Measurements from ENCODE around the gene KIF2C. TPM values are rescaled to one million over a fixed set of nuclear protein-coding genes. Genes with fewer than 3 reads are reported as not detected.

Gene KIF2C
- polyA plus RNA-seq, 1 donor from 2014 or later: 1.5 TPM

- no peak overlapping the region for H2AFZ ChIP-seq (ENCODE audit: low read depth, low read length)
- no peak for TF ChIP-seq TAF1 (IDR thresholded peaks at IDR 0.05; ENCODE audit: low read depth)
- H3K9ac ChIP-seq (ENCODE audit: low read length): no peak overlapping the region
Measured at GRCh38 chr1:44723064-44723463, 16.6 kb upstream of the KIF2C start.

DNA sequence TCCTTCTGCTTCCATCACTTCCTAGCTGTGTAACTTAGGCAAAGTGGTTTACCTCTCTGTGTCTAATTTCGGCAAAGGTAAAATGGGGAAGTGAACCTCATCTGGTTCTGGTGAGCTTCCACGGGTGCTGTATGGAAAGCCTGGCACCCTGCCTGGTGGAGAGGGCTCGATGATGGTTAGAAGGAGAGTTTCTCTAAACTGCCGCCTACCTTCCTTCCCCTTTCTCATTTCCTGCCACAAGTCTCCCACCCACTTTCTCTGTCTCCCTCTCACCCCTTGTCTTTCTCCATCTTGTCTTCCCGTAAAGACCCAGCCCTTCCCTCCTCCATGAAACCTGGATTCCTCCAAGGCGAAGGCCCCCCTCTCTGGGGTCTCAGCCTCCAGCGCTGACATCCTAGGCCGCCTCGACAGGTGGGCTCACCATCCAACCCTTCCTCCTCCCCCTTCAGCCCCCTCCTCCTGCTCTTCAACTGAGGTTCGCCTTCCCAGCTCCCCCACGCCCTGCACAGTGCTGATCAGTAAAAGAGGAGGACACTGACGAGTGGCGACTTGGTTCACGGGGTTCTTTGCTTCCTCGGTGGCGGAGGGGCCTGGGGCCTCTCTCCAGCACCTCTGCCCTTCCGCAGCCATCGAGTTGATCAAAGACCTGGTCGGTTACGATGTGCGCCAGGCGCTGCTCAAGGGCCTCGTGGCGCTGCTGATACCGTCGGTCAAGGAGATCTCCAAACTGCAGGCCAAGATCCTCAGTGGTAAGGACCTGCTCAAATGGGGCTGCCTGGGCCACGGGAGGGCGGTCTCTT lies 15.9 kb upstream of the KIF2C start:
- H3K9me2 ChIP-seq (ENCODE audit: insufficient read depth, low read length): no peaks in the 10 kb centered on the region
- no peak overlapping the region for H2AFZ ChIP-seq (ENCODE audit: low read depth, low read length)
- H3K9me3 ChIP-seq (ENCODE audit: low read length): no peaks in the 10 kb centered on the region
- no peaks in the 10 kb centered on the region for H3F3A ChIP-seq (ENCODE audit: insufficient read depth, low read length, poor library complexity, severe bottlenecking)
- no peaks in the 10 kb centered on the region for H4K20me1 ChIP-seq (ENCODE audit: insufficient read depth)
- H3K4me3 ChIP-seq (ENCODE audit: low read length): no peak overlapping the region
- H3K4me2 ChIP-seq (ENCODE audit: low read length): no peak overlapping the region
- no peaks in the 10 kb centered on the region for H3K79me2 ChIP-seq (replicated peaks; ENCODE audit: insufficient read depth, low read length)
- TF ChIP-seq TAF1 (IDR thresholded peaks at IDR 0.05; ENCODE audit: low read depth): no peak
- no peak for TF ChIP-seq SMC3 (conservative IDR thresholded peaks at IDR 0.05; ENCODE audit: poor library complexity)
- TF ChIP-seq CTCF (IDR thresholded peaks at IDR 0.05; ENCODE audit: poor library complexity, severe bottlenecking): no peak
- no peak for TF ChIP-seq REST (IDR thresholded peaks at IDR 0.05; ENCODE audit: borderline replicate concordance)
- no peak for TF ChIP-seq POLR2AphosphoS5 (IDR thresholded peaks at IDR 0.05)
- TF ChIP-seq EP300 (conservative IDR thresholded peaks at IDR 0.05; ENCODE audit: poor library complexity, severe bottlenecking): no peak
- no peak for TF ChIP-seq MXI1 (conservative IDR thresholded peaks at IDR 0.05; ENCODE audit: poor library complexity, severe bottlenecking)
- no peak for TF ChIP-seq EZH2 (IDR thresholded peaks at IDR 0.05; ENCODE audit: borderline replicate concordance, insufficient read depth, low read length, poor library complexity, severe bottlenecking)
- no peak for TF ChIP-seq RAD21 (conservative IDR thresholded peaks at IDR 0.05)
- H3K36me3 ChIP-seq (ENCODE audit: insufficient read depth, low read length): no peaks in the 10 kb centered on the region
- H3K9ac ChIP-seq (ENCODE audit: low read length): no peak overlapping the region
- no peak overlapping the region for H3K27ac ChIP-seq (ENCODE audit: low read length)
- no peaks in the 10 kb centered on the region for H3K27me3 ChIP-seq (ENCODE audit: insufficient read depth, low read depth, low read length)

More at GRCh38 chr1:44723064-44723463, 16.6 kb upstream of the KIF2C start:
- no peaks in the 10 kb centered on the region for H3K9me3 ChIP-seq (ENCODE audit: low read length)
- no peaks in the 10 kb centered on the region for H3K27me3 ChIP-seq (ENCODE audit: insufficient read depth, low read depth, low read length)
- no peak overlapping the region for H3K27ac ChIP-seq (ENCODE audit: low read length)
- H3K4me2 ChIP-seq (ENCODE audit: low read length): no peak overlapping the region
- no peaks in the 10 kb centered on the region for H4K20me1 ChIP-seq (ENCODE audit: insufficient read depth)
- H3K4me3 ChIP-seq (ENCODE audit: low read length): no peak overlapping the region
- no peaks in the 10 kb centered on the region for H3F3A ChIP-seq (ENCODE audit: insufficient read depth, low read length, poor library complexity, severe bottlenecking)
- no peaks in the 10 kb centered on the region for H3K79me2 ChIP-seq (replicated peaks; ENCODE audit: insufficient read depth, low read length)
- H3K9me2 ChIP-seq (ENCODE audit: insufficient read depth, low read length): no peaks in the 10 kb centered on the region
- H3K36me3 ChIP-seq (ENCODE audit: insufficient read depth, low read length): no peaks in the 10 kb centered on the region

Measured in neural cell (in vitro differentiated cells).